Stimulated activated memory B cell treated with anti-CD40 and anti-IgM and Interleukin-4, amounts not matched to agents 10 μg/mL and 1 μg/mL and 100 μg/mL, for 72 hours (primary cell): ENCODE data around the gene COBL.

Source experiments
- ATAC-seq: fragments of 150-1000 bp; cut with Tn5 transposase; 2 replicates; pipeline ENCODE4 v1.10.0; 2021
- H3K27ac Mint-ChIP-seq: one replicate; pipeline ENCODE4 v1.8.0; 2022; ENCODE audit warnings: mild to moderate bottlenecking, mixed read lengths
- H3K27me3 Mint-ChIP-seq: one replicate; pipeline ENCODE4 v1.8.0; 2022; ENCODE audit warnings: mixed read lengths
- H3K36me3 Mint-ChIP-seq: one replicate; pipeline ENCODE4 v1.8.0; 2022; ENCODE audit warnings: mixed read lengths
- H3K4me1 Mint-ChIP-seq: one replicate; pipeline ENCODE4 v1.8.0; 2022; ENCODE audit warnings: mixed read lengths
- H3K4me3 Mint-ChIP-seq: one replicate; pipeline ENCODE4 v1.8.0; 2022; ENCODE audit warnings: mild to moderate bottlenecking, moderate library complexity, mixed read lengths
- H3K9me3 Mint-ChIP-seq: one replicate; pipeline ENCODE4 v1.8.0; 2022; ENCODE audit warnings: mixed read lengths

The COBL gene

DNA sequence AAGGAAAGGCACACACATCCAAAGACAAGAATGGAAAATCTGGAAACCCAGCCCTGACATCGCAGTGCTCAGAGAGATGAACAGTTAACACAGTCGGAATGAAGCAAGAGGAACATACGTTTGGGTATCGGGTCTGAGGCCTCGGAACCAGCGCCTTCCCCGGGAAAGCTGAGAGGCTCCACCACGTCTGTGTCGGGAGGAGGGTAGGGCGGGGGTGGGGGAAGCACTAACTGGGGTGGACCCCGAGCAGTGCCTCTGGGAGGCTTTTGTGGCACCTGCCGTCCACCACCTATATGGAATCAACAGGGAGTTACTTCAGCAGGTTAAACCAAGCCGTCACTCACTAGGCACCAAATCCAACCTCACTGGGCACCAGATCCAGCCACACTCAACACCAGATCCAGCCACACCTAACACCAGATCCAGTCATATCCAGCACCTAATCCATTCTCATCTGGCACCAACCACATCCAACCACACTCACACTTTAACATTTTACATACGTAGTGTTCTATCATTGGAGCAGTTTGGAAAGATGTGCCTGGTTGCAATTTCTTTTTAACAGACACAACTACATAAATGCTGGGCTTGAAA lies 233.6 kb downstream of the COBL start:
- no peak for ATAC-seq
- H3K27ac Mint-ChIP-seq: no peak overlapping the region
- no peaks in the 10 kb centered on the region for H3K4me1 Mint-ChIP-seq
- no peaks in the 10 kb centered on the region for H3K9me3 Mint-ChIP-seq
- H3K4me3 Mint-ChIP-seq: no peak overlapping the region
- no peaks in the 10 kb centered on the region for H3K36me3 Mint-ChIP-seq
- H3K27me3 Mint-ChIP-seq: no peaks in the 10 kb centered on the region

DNA sequence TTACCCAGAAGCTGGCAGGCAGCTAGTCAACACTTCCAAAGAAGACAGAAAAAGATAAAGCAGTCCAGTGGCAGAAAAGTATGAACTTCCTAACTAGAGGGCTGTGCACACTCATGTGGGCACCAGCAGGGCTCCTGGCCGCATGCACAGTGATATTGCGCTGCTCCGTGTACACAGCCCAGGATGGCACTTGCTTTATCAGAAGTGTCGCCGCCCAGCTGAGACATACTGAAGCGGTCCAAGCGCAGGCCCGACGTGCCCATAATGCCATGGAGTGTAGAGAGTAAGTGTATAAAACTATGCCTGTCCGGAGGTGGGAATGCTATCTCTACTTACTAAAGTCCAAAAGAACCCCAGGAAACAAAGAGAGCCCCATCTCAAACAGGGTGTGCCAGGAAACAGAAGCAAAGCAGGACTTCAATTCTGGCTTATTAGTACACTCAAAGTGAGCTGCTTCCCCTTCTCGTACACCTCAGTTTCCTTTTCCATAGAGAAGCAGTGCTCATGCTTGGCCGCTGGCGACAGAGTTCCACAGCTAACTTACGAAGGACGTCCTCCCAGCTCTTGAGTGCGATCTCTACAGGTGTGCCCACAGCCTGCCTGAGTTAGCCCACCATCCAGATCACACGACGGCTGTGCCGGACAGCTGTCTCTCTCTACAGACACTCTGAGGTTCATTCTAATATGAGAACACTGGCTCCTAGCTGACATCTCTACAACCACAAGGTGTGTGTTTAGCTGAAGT lies 234.3 kb downstream of the COBL start:
- no peaks in the 10 kb centered on the region for H3K36me3 Mint-ChIP-seq
- no peak for ATAC-seq
- H3K27ac Mint-ChIP-seq: no peak overlapping the region
- no peaks in the 10 kb centered on the region for H3K27me3 Mint-ChIP-seq
- H3K4me1 Mint-ChIP-seq: no peaks in the 10 kb centered on the region
- H3K9me3 Mint-ChIP-seq: no peaks in the 10 kb centered on the region
- H3K4me3 Mint-ChIP-seq: no peak overlapping the region

DNA sequence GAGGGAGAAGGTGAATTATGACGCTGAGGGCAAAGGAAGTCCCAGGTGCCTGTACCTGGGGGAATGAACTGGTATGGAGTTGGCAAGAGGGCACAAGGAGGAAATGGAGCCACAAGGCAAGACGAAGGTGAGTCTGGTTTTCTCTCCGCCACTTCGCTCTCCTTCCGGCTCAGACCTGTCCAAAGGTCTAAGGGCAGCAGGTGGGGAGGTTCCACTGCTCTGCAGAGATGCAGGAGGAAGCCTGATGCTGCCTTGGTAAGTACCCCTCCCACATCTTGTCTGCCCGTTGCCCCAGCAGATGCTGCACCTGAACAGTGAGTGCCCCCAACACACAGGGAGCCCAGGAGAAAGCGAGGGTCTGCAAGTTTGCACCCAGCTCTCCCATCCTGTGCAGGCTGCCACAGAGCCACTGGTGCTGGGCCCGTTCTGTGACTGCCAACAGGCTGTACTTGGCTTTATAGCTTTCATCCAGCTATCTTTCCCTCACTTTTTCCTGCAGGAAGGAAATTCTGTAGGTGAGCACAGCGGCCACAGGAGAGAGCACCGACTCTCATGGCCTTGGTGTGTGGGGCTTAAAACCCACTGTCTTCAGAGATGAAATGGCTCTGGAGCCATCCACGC lies 235.2 kb downstream of the COBL start:
- Mint-ChIP-seq H3K4me3 (no peak overlapping the region), H3K27me3 (no peaks in the 10 kb centered on the region), H3K36me3 (no peaks in the 10 kb centered on the region), H3K9me3 (no peaks in the 10 kb centered on the region), H3K27ac (no peak overlapping the region), H3K4me1 (no peaks in the 10 kb centered on the region)
- no peak for ATAC-seq

DNA sequence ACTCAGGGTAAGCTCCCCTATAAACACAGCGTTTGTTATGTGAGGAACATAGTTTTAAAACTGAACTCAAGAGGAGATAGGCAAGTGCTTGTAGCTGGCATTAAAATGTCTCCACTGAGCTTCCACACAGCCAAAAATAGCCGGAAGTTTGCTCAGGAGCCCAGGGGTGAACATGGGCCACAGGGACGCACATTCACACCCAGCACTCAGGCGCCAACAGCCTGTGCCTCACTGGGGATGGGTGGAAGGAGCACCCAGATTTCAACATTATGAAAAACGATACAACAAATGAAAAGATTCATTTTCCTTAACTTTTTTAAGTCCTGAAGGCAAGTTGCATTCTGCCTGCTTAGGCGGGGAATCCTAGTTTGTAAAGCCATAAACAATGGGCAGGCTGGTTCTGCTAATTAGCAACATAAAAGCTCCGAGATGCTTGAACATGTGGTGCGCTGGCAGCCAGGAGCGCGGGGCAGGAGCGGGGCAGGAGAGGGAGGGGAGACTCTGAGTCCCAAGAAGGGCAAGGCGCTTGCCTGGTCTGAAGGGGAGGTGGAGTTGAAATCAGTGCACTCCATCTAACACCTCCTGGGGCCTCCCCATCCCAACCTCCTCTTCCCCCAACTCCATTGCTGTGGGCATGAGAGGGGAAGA lies 235.9 kb downstream of the COBL start:
- Mint-ChIP-seq H3K27ac (no peak overlapping the region), H3K4me3 (no peak overlapping the region), H3K9me3 (no peaks in the 10 kb centered on the region), H3K4me1 (peaks cover 3% of the 10 kb centered on the region), H3K27me3 (no peaks in the 10 kb centered on the region), H3K36me3 (no peaks in the 10 kb centered on the region)
- ATAC-seq: no peak

DNA sequence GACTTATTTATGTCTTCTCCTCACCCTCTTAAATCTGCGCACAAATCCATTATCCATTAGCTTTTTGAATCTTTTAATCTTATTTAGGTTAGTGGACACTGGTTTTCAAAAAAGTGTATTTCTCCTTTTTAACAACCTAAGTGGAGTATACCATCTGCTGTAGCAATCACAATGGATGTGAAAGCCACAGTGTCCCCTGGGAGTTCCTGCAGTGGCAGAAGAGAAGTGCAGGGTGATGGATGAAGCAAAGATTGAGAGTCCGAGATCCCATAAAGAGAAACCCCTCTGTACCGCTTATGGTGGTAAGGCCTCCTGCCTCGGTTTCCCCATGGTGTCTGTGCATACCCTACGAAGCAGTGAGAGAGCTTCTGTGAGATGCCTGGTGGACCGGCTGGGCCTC lies 236.4 kb downstream of the COBL start:
- ATAC-seq: no peak
- Mint-ChIP-seq H3K36me3 (no peaks in the 10 kb centered on the region), H3K27me3 (no peaks in the 10 kb centered on the region), H3K4me3 (no peak overlapping the region), H3K4me1 (peaks cover 4% of the 10 kb centered on the region), H3K9me3 (no peaks in the 10 kb centered on the region), H3K27ac (no peak overlapping the region)

DNA sequence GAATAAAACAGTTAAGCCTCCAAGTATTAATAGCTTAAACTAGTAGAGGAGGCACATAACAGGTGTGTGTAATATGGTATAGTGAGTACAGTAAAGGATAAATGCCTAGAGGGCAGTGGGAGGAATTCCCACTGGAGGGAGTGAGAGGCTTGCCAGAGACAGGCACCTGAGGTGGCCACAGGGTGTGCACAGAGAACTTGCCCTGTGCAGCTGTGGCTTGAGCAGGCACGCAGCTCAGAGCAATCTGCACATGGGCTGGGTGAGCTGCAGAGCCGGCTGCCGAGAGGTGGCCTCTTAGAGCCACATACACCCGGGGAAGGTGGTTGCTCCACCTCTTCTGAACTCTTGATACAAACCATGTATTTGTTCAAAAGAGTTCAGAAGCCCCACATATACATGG lies 237.1 kb downstream of the COBL start:
- peaks cover 4% of the 10 kb centered on the region for H3K4me1 Mint-ChIP-seq
- no peaks in the 10 kb centered on the region for H3K36me3 Mint-ChIP-seq
- no peaks in the 10 kb centered on the region for H3K9me3 Mint-ChIP-seq
- H3K4me3 Mint-ChIP-seq: no peak overlapping the region
- no peak for ATAC-seq
- H3K27me3 Mint-ChIP-seq: no peaks in the 10 kb centered on the region
- H3K27ac Mint-ChIP-seq: no peak overlapping the region

DNA sequence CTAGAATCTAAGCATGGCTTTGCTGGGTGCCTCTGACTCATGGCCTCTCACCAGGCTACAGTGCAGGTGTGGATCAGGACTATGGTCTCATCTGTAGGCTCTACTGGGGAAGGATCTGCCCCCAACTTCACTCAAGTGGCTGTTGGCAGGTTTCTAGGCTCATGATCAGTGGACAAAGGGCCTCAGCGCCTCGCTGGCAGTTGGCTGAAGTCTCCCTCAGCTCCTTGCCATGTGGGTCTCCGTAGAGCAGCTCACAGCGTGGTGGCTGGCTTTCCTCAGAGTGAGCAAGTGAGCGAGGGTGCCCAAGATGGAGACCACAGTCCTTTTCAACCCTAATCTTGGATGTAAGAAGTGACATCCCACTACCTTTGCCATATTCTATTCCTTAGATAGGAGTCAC lies 238.0 kb downstream of the COBL start:
- Mint-ChIP-seq H3K27me3 (no peaks in the 10 kb centered on the region), H3K27ac (no peak overlapping the region), H3K4me1 (peaks cover 4% of the 10 kb centered on the region), H3K36me3 (no peaks in the 10 kb centered on the region), H3K4me3 (no peak overlapping the region), H3K9me3 (no peaks in the 10 kb centered on the region)
- ATAC-seq: no peak

DNA sequence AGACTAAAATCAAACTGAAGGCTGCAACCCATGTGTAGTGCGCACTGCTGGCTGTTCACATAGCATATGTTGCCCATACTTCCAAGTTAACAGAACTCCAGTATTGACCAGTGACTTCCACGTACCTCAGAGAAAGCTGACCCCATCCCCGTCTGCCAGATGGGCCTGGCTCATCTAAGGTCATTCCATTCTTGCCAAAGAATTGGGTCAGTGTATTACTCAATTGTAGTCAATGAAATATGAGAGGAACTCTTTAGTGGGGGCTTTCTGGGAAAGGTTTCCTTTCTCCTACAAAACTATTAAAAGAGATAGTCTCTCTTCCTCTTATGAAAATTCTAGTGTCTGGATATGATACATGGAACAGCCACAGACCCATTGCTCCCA lies 238.6 kb downstream of the COBL start:
- H3K27ac Mint-ChIP-seq: no peak overlapping the region
- peaks cover 4% of the 10 kb centered on the region for H3K4me1 Mint-ChIP-seq
- ATAC-seq: no peak
- H3K36me3 Mint-ChIP-seq: no peaks in the 10 kb centered on the region
- H3K27me3 Mint-ChIP-seq: no peaks in the 10 kb centered on the region
- no peak overlapping the region for H3K4me3 Mint-ChIP-seq
- no peaks in the 10 kb centered on the region for H3K9me3 Mint-ChIP-seq

DNA sequence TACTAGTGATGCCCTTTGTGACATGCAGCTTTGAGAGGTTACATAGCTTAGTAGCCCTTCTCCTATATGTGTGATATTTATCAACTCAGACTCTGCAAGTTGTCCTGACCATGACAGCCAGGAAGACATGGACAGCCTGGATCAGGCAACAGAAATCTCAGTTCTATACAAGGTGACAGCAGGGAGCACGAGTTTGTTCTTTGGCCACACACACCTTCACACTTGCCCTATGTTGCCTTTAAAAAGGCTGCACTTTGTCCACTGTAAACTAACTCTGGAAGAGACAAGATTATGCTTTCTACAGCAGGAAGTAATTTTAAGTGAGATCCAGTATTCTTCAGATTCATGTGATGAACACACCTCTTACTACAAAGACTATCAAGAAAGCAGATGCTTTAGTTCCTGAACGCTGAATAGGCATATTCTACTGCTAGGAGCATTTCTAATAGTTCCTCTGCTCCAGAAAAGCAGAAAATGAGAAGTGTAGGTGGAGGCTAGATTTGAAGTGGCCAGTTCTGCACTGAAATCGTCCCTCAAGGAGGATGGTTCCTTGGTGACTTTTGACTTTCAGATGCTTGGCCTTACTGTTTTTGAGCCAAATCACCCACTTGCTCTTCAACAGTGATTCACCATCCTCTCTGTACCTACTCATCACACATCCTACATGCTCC lies 239.2 kb downstream of the COBL start:
- H3K27me3 Mint-ChIP-seq: no peaks in the 10 kb centered on the region
- no peak for ATAC-seq
- no peak overlapping the region for H3K27ac Mint-ChIP-seq
- H3K9me3 Mint-ChIP-seq: no peaks in the 10 kb centered on the region
- H3K4me3 Mint-ChIP-seq: no peak overlapping the region
- H3K36me3 Mint-ChIP-seq: no peaks in the 10 kb centered on the region
- peaks cover 4% of the 10 kb centered on the region for H3K4me1 Mint-ChIP-seq

DNA sequence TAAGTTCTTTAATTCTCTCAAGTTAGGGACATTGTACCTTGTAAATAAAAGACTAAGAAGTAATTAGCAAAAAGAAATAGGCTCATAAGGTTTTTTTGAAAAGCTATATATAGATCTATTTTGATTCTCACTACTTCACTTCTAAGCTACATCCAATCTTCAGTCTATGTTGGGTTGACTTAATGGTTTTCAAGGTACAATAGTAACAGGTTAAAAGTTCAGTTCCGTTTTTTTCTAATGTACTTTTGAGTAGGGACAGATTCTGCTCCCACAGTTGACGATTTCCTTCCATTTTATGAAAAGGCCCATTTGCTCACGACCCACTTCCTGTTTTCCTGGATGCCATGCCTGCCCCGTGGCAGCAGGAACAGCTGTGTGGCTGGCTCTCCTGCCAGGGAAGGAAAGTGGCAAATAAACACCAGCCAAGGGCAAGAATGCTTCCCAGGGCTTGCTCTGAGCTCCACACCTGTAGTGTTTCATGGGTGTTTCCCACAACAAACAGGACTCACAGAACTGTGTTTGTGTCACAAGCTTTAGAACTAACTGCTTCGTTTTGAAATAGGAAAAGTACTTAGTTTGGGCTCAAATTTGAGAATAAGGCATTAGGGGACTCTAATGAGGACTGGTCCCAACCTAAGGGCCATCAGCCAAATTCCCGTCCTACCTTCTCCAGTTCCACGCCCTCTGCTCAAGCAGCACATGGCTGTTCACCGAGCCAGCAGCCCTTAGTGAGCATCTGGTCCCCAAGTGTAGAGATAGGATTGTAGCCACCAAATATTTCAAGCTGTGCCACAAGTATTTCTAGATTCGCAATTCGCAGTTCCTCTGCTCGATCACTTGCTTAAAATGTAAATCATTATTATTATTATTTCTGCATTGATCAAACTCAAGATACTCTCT lies 240.7 kb downstream of the COBL start:
- H3K27me3 Mint-ChIP-seq: no peaks in the 10 kb centered on the region
- H3K27ac Mint-ChIP-seq: no peak overlapping the region
- H3K9me3 Mint-ChIP-seq: no peaks in the 10 kb centered on the region
- ATAC-seq: no peak
- H3K36me3 Mint-ChIP-seq: no peaks in the 10 kb centered on the region
- no peak overlapping the region for H3K4me3 Mint-ChIP-seq
- peaks cover 4% of the 10 kb centered on the region for H3K4me1 Mint-ChIP-seq

DNA sequence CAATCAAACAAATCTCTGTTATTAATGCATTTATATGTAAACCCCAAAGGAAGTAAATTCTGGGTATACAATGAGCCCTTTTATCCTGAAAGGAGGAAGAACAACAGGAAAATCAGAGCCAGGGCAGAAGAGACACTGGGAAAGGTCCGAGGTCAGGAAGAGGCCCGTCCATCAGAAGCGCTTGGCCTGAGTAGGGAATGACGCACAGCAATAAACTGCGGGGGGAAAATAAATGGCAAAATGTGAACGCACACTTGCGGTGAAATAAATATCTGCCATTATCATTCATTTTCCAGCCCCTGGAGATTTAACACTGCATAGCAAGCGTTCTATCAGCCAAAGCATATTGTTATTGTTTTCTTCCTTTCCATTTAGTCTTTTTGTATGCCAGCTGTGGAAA lies 243.4 kb downstream of the COBL start:
- no peak overlapping the region for H3K4me3 Mint-ChIP-seq
- H3K27me3 Mint-ChIP-seq: no peaks in the 10 kb centered on the region
- peaks cover 4% of the 10 kb centered on the region for H3K4me1 Mint-ChIP-seq
- no peak overlapping the region for H3K27ac Mint-ChIP-seq
- no peaks in the 10 kb centered on the region for H3K9me3 Mint-ChIP-seq
- no peaks in the 10 kb centered on the region for H3K36me3 Mint-ChIP-seq
- no peak for ATAC-seq

DNA sequence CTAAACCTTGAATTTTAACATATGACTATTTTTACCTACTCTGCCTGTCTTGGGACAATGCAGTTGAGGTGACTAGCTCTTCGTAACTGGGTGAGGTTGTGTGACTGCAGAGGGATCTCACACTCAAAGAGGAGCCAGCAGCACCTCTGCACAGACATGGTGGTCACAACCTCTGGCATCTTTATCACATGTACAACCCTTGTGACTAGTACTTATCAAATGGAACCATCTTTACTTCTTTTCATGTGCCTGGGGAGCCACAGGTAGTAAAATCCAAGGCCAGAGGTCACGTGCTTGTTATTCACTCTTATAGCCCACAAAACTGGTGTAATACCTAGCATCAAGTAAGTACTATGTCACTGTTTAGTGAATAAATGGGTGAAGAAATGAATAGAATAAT lies 244.3 kb downstream of the COBL start:
- no peak for ATAC-seq
- no peaks in the 10 kb centered on the region for H3K36me3 Mint-ChIP-seq
- H3K4me1 Mint-ChIP-seq: peaks cover 4% of the 10 kb centered on the region
- H3K4me3 Mint-ChIP-seq: no peak overlapping the region
- H3K27ac Mint-ChIP-seq: no peak overlapping the region
- H3K27me3 Mint-ChIP-seq: no peaks in the 10 kb centered on the region
- no peaks in the 10 kb centered on the region for H3K9me3 Mint-ChIP-seq

DNA sequence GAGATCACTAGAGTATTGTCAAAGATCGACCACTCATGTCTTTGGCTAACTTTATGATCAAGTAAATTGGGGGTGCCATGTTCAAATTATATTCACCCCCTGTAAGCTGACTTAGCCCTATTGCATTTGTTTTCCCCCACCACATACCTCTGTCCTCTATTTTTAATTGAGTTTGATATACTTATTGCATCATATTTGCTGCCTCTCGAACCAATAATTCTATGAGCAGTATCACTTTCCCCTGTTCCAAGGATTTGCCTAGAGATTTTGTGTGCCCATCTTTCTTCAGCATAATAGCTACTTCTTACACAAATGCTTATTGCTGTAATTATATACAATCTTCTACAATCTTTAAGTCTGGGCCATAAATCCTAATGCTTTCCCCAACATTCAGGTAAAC lies 245.2 kb downstream of the COBL start:
- ATAC-seq: no peak
- Mint-ChIP-seq H3K27ac (no peak overlapping the region), H3K27me3 (no peaks in the 10 kb centered on the region), H3K4me3 (no peak overlapping the region), H3K9me3 (no peaks in the 10 kb centered on the region), H3K4me1 (peaks cover 4% of the 10 kb centered on the region), H3K36me3 (no peaks in the 10 kb centered on the region)

DNA sequence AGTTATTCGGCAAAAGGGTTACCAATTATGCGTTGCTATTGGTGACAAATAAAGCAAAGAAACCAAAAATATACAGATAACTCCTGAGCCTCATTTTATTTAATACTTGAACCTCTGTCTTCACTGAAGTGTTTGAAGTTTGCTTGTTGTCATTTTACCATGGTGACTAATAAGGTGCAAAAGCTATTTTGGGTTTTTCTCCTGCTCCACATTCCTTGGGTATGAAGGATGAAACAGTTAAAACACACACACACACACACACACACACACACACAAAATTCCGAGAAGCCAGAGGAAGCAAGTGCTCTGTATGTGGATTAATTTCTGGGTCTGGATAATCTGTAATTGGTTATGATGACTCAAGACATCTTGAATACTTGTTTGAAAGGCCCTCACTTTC lies 246.5 kb downstream of the COBL start:
- H3K4me3 Mint-ChIP-seq: no peak overlapping the region
- H3K4me1 Mint-ChIP-seq: no peaks in the 10 kb centered on the region
- no peak overlapping the region for H3K27ac Mint-ChIP-seq
- no peak for ATAC-seq
- H3K36me3 Mint-ChIP-seq: no peaks in the 10 kb centered on the region
- no peaks in the 10 kb centered on the region for H3K27me3 Mint-ChIP-seq
- H3K9me3 Mint-ChIP-seq: no peaks in the 10 kb centered on the region
